Colon (tissue), 2 donors: ENCODE measurements around the gene PCDHGB5.
"Not testable (repeated sequence)": the region's sequence is repeated elsewhere in the genome, so short reads cannot be mapped to it uniquely, and the experiment has no call there.

Experiments used
- FAIRE-seq: peaks from 2 replicates; lab custom pipeline; 2012; peaks lifted over from hg19 to GRCh38; lab: Jason Lieb, UNC
- donor health status: control.
- donor health status: control.

PCDHGB5 gene

GRCh38 chr5:141382469-141383294, 15.1 kb upstream of the PCDHGB5 start, which contains the start of gene PCDHGA7:
PCDHGA7 (plus strand) TSS chr5:141382742; CDS start chr5:141382900, 158 bp downstream.
- no peak for FAIRE-seq

GRCh38 chr5:141383345-141383744, 14.4 kb upstream of the PCDHGB5 start:
- no peak for FAIRE-seq

GRCh38 chr5:141384471-141385267, 13.1 kb upstream of the PCDHGB5 start:
- no peak for FAIRE-seq

GRCh38 chr5:141387557-141388311, 10.0 kb upstream of the PCDHGB5 start, which contains the start of gene PCDHGB4:
PCDHGB4 (plus strand) TSS chr5:141387698; CDS start chr5:141387885, 187 bp downstream.
- FAIRE-seq, result not testable (repeated sequence)

GRCh38 chr5:141388661-141389060, 9.1 kb upstream of the PCDHGB5 start:
- FAIRE-seq, result no peak

GRCh38 chr5:141389153-141390042, 8.3 kb upstream of the PCDHGB5 start:
- no peak for FAIRE-seq

GRCh38 chr5:141392429-141393198, 5.1 kb upstream of the PCDHGB5 start, which contains the start of gene PCDHGA8:
PCDHGA8 (plus strand) TSS chr5:141392633; CDS start chr5:141392814, 181 bp downstream.
- no peak for FAIRE-seq

GRCh38 chr5:141393267-141393666, 4.5 kb upstream of the PCDHGB5 start:
- no peak for FAIRE-seq

- FAIRE-seq, result not testable (repeated sequence)
Measured at GRCh38 chr5:141394401-141395187, 3.2 kb upstream of the PCDHGB5 start.

- FAIRE-seq, result no peak
Measured at GRCh38 chr5:141398608-141399007, 861 bp downstream of the PCDHGB5 start.

- no peak for FAIRE-seq
Measured at GRCh38 chr5:141399555-141400258, 2.0 kb downstream of the PCDHGB5 start.

- no peak for FAIRE-seq
Measured at GRCh38 chr5:141402553-141403243, 5.0 kb downstream of the PCDHGB5 start, which contains the start of gene PCDHGA9. PCDHGA9 (plus strand) TSS chr5:141402778; CDS start chr5:141402953, 175 bp downstream.

- no peak for FAIRE-seq
Measured at GRCh38 chr5:141403387-141403786, 5.6 kb downstream of the PCDHGB5 start.

GRCh38 chr5:141407790-141408505, 10.2 kb downstream of the PCDHGB5 start, which contains the start of gene PCDHGB6:
PCDHGB6 (plus strand) TSS chr5:141408021; CDS start chr5:141408203, 182 bp downstream.
- not testable (repeated sequence) for FAIRE-seq

GRCh38 chr5:141409598-141410306, 12.0 kb downstream of the PCDHGB5 start:
- FAIRE-seq, result no peak

GRCh38 chr5:141411575-141411974, 13.8 kb downstream of the PCDHGB5 start:
- no peak for FAIRE-seq
